DOHH2 (cell line): ENCODE measurements around the gene FUT3.
"Not testable (repeated sequence)": the region's sequence is repeated elsewhere in the genome, so short reads cannot be mapped to it uniquely, and the experiment has no call there.

Source experiments
- H3F3A ChIP-seq: fragments of 200-600 bp; sonication (generic), shearing (Covaris generic); 2 replicates; pipeline ENCODE4 v1.6.0; 2016; ENCODE audit warnings: antibody characterized with exemption, mild to moderate bottlenecking; ENCODE audit not compliant: control insufficient read depth, insufficient read depth
- H3K27ac ChIP-seq: fragments of 200-600 bp; sonication (generic); 2 replicates; pipeline ENCODE4 v1.5.1; 2014; ENCODE audit warnings: low read depth, mild to moderate bottlenecking, low read length, moderate library complexity
- H3K27me3 ChIP-seq: fragments of 200-600 bp; sonication (generic); 2 replicates; pipeline ENCODE4 v1.6.1; 2014; ENCODE audit warnings: mild to moderate bottlenecking, low read length, mixed read lengths; ENCODE audit not compliant: control insufficient read depth
- H3K36me3 ChIP-seq: fragments of 200-600 bp; sonication (generic); 2 replicates; pipeline ENCODE4 v1.6.1; 2014; ENCODE audit warnings: mild to moderate bottlenecking, low read length, moderate library complexity, mixed read lengths; ENCODE audit not compliant: control insufficient read depth
- H3K4me1 ChIP-seq: fragments of 200-600 bp; sonication (generic); 2 replicates; pipeline ENCODE4 v1.6.1; 2014; ENCODE audit warnings: mild to moderate bottlenecking, low read length, mixed read lengths; ENCODE audit not compliant: control insufficient read depth
- H3K4me2 ChIP-seq: fragments of 200-600 bp; sonication (generic); 2 replicates; pipeline ENCODE4 v1.6.0; 2014; ENCODE audit warnings: mild to moderate bottlenecking, low read length, moderate library complexity
- H3K4me3 ChIP-seq: fragments of 200-600 bp; sonication (generic); 2 replicates; pipeline ENCODE4 v1.5.1; 2014; ENCODE audit warnings: mild to moderate bottlenecking, low read length, mixed read lengths
- H3K79me2 ChIP-seq: fragments of 200-600 bp; sonication (generic); 2 replicates; pipeline ENCODE4 v1.6.1; 2014; ENCODE audit warnings: mild to moderate bottlenecking, low read length, mixed read lengths; ENCODE audit not compliant: control insufficient read depth
- H3K9me2 ChIP-seq: fragments of 200-600 bp; sonication (generic); replicated peaks from 2 replicates; pipeline ENCODE4 v1.6.1; 2014; ENCODE audit warnings: mild to moderate bottlenecking, low read length, mixed read lengths; ENCODE audit not compliant: control insufficient read depth
- H3K9me3 ChIP-seq: fragments of 200-600 bp; sonication (generic); 2 replicates; pipeline ENCODE4 v1.6.1; 2014; ENCODE audit warnings: antibody characterized with exemption, low read length, mixed read lengths; ENCODE audit not compliant: control insufficient read depth, insufficient read depth
- H4K20me1 ChIP-seq: fragments of 200-600 bp; sonication (generic); 2 replicates; pipeline ENCODE4 v1.6.0; 2014; ENCODE audit warnings: low read depth, mild to moderate bottlenecking, antibody characterized with exemption, low read length, moderate library complexity; ENCODE audit not compliant: control insufficient read depth, insufficient read depth
- EZH2phosphoT487 ChIP-seq: fragments of 200-600 bp; sonication (generic); IDR thresholded peaks from 2 replicates; pipeline ENCODE4 v1.6.1; 2017; ENCODE audit warnings: borderline replicate concordance, mild to moderate bottlenecking, antibody characterized with exemption, low read length, moderate library complexity, mixed read lengths
- TF ChIP-seq, protein P1 (sequence below): fragments of 200-600 bp; sonication (generic); IDR thresholded peaks from one replicate; pipeline ENCODE4 v1.5.1; 2014; ENCODE audit warnings: antibody characterized with exemption, mild to moderate bottlenecking, low read depth, low read length; ENCODE audit not compliant: poor library complexity, severe bottlenecking

Gene FUT3

DNA sequence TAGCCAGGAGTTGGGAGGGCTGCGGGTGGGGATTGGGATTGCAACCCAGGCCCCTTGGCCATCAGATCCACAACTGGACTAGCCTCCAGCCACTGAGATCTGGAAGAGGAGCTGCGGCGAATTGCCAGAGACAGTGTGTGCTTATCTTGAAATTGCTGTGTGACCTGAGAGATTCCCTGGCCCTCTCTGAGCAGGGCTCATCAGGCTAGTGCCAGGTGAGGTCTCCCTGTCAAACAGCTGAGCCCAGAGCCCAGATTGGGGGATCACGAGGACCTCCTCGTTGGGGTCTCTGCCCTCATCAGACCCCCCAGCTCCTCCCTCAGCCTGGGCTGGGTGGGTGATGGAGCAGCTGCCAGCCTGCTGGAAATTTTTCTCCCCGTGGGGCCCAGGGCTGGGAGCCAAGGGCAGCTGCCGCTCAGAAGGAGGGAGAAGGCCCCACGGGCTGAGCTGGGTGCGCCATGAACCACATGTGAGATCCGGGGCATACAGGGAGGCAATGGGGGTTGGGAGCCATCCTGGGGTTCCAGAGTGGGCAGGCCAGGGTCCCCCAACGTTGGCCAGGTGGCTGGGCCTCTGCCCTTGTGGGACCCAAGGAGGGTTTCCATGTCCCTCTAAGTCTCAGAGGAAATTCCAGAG is 11.9 kb upstream of the FUT3 start:
- Histone ChIP-seq H3K79me2 (no peaks in the 10 kb centered on the region), H3K9me2 (no peaks in the 10 kb centered on the region), H3K4me2 (no peak overlapping the region)

DNA sequence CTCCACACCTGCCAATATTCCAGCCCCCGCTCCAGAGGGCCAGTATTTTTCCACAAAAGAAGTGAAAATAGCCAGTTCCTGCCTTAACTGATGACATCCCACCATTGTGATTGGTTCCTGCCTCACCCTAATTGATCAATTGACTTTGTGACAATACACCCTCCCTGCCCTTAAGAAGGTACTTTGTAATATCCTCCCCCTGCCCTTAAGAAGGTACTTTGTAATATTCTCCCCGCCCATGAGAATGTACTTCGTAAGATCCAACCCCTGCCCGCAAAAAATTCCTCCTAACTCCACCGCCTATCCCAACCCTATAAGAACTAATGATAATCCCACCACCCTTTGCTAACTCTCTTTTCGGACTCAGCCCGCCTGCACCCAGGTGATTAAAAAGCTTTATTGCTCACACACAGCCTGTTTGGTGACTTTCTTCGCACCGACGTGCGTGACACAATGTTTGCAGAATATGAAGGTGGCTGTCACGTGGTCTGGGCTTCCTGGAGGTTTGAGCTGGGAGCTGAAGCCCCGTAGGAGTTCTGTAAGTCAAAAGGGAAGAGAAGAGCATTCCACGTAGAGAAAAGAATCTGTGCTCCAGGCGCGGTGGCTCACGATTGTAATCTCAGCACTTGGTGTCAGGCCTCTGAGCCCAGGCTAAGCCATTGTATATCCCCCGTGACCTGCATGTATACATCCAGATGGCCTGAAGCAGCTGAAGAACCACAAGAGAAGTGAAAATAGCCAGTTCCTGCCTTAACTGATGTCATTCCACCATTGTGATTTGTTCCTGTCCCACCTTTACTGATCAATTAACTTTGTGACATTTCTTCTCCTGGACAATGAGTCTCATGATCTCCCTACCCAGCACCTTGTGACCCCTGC is 6.2 kb upstream of the FUT3 start:
- TF ChIP-seq, protein P1, sequence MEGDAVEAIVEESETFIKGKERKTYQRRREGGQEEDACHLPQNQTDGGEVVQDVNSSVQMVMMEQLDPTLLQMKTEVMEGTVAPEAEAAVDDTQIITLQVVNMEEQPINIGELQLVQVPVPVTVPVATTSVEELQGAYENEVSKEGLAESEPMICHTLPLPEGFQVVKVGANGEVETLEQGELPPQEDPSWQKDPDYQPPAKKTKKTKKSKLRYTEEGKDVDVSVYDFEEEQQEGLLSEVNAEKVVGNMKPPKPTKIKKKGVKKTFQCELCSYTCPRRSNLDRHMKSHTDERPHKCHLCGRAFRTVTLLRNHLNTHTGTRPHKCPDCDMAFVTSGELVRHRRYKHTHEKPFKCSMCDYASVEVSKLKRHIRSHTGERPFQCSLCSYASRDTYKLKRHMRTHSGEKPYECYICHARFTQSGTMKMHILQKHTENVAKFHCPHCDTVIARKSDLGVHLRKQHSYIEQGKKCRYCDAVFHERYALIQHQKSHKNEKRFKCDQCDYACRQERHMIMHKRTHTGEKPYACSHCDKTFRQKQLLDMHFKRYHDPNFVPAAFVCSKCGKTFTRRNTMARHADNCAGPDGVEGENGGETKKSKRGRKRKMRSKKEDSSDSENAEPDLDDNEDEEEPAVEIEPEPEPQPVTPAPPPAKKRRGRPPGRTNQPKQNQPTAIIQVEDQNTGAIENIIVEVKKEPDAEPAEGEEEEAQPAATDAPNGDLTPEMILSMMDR, result no peak
- no peak for TF ChIP-seq EZH2phosphoT487

More for the DNA sequence above, 11.9 kb upstream of the FUT3 start:
- H3K4me1 ChIP-seq, result no peaks in the 10 kb centered on the region
- no peak overlapping the region for H3K4me3 ChIP-seq
- no peaks in the 10 kb centered on the region for H4K20me1 ChIP-seq
- H3F3A ChIP-seq, result no peaks in the 10 kb centered on the region
- H3K27ac ChIP-seq, result no peak overlapping the region
- H3K36me3 ChIP-seq, result no peaks in the 10 kb centered on the region
- no peaks in the 10 kb centered on the region for H3K9me3 ChIP-seq
- TF ChIP-seq, protein P1, result no peak
- TF ChIP-seq EZH2phosphoT487, result no peak
- H3K27me3 ChIP-seq, result no peaks in the 10 kb centered on the region

DNA sequence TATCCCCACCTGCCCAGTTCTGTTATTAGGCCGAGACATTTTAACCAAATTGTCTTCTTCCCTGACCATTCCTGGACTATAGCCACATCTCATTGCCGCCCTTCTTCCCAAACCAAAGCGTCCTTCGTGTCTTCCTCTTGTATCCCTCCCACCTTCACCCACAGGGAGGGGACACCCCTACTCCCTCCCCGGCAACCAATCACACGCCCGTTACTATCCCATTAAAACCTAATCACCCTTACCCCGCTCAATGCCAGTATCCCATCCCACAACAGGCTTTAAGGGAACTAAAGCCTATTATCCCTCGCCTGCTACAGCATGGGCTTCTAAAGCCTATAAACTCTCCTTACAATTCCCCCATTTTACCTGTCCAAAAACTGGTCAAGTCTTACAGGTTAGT is 3.9 kb upstream of the FUT3 start:
- not testable (repeated sequence) for H3K36me3 ChIP-seq, H3K27me3 ChIP-seq

More for the DNA sequence above, 6.2 kb upstream of the FUT3 start:
- Histone ChIP-seq H3K79me2 (no peaks in the 10 kb centered on the region), H3K36me3 (no peaks in the 10 kb centered on the region), H3K4me1 (no peaks in the 10 kb centered on the region), H3F3A (no peaks in the 10 kb centered on the region), H4K20me1 (no peaks in the 10 kb centered on the region), H3K27me3 (peaks cover 5% of the 10 kb centered on the region; the same call in 1 of the 2 replicates), H3K4me2 (no peak overlapping the region), H3K9me3 (no peaks in the 10 kb centered on the region), H3K4me3 (no peak overlapping the region), H3K27ac (no peak overlapping the region), H3K9me2 (no peaks in the 10 kb centered on the region)

DNA sequence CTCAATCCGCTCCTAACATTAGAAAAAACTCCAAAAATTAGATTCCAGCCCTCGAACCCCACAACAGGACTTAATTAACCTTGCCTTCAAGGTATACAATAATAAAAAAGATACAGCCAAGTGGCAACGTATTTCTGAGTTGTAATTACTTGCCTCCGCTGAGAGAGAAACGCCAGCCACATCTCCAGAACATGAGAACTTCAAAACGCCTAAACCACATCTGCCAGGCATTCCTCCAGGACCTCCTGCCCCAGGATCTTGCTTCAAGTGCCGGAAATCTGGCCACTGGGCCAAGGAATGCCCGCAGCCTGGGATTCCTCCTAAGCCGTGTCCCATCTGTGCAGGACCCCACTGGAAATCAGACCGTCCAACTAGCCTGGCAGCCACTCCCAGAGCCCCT is 2.9 kb upstream of the FUT3 start:
- not testable (repeated sequence) for H3K9me2 ChIP-seq, H3K9me3 ChIP-seq, H3K36me3 ChIP-seq, H3K4me3 ChIP-seq, H3K27me3 ChIP-seq, H4K20me1 ChIP-seq, H3K4me2 ChIP-seq, H3K4me1 ChIP-seq, H3F3A ChIP-seq, H3K27ac ChIP-seq, H3K79me2 ChIP-seq

More for the DNA sequence above, 3.9 kb upstream of the FUT3 start:
- not testable (repeated sequence) for H3F3A ChIP-seq, H4K20me1 ChIP-seq, H3K27ac ChIP-seq, H3K9me2 ChIP-seq, H3K4me1 ChIP-seq, H3K4me2 ChIP-seq, H3K79me2 ChIP-seq, H3K4me3 ChIP-seq, H3K9me3 ChIP-seq
